ENCODE measurements around the gene CPLX4.

CPLX4 gene

GRCh38 chr18:59305295-59305694 is 13.2 kb downstream of the CPLX4 start:
- Histone ChIP-seq H3K4me3 (ENCODE audit: low read depth in 1 of 2, low read length in 2 of 2) (no peak overlapping the region), H3K4me1 (ENCODE audit: insufficient read depth, low read length) (peaks cover 3% of the 10 kb centered on the region)

GRCh38 chr18:59303656-59304195 is 14.7 kb downstream of the CPLX4 start:
- H3K4me1 ChIP-seq (ENCODE audit: insufficient read depth, low read length) = peaks cover 3% of the 10 kb centered on the region
- no peaks in the 10 kb centered on the region for H3K36me3 ChIP-seq (ENCODE audit: insufficient read depth, low read length)
- no peak overlapping the region for H3K4me3 ChIP-seq (ENCODE audit: low read depth in 1 of 2, low read length in 2 of 2)
- H3K27me3 ChIP-seq (ENCODE audit: control insufficient read depth in 1 of 2, insufficient read depth in 2 of 2, low read length in 2 of 2) = peaks cover 6 to 14% of the 10 kb centered on the region in 2 donors
- no peak overlapping the region for H3K27ac ChIP-seq (ENCODE audit: low read depth, low read length)
- no peak overlapping the region for H3K9ac ChIP-seq (ENCODE audit: low read length)
- no peaks in the 10 kb centered on the region for H3K9me3 ChIP-seq (ENCODE audit: low read length)

More at GRCh38 chr18:59305295-59305694, 13.2 kb downstream of the CPLX4 start:
- Histone ChIP-seq H3K36me3 (ENCODE audit: insufficient read depth, low read length) (no peaks in the 10 kb centered on the region), H3K9me3 (ENCODE audit: low read length) (no peaks in the 10 kb centered on the region), H3K27me3 (ENCODE audit: control insufficient read depth in 1 of 2, insufficient read depth in 2 of 2, low read length in 2 of 2) (peaks cover 6 to 14% of the 10 kb centered on the region in 2 donors), H3K9ac (ENCODE audit: low read length) (no peak overlapping the region), H3K27ac (ENCODE audit: low read depth, low read length) (no peak overlapping the region)

GRCh38 chr18:59303006-59303405 is 15.4 kb downstream of the CPLX4 start:
- Histone ChIP-seq H3K9me3 (ENCODE audit: low read length) (no peaks in the 10 kb centered on the region), H3K27me3 (ENCODE audit: control insufficient read depth in 1 of 2, insufficient read depth in 2 of 2, low read length in 2 of 2) (peaks cover 6 to 13% of the 10 kb centered on the region in 2 donors), H3K9ac (ENCODE audit: low read length) (no peak overlapping the region), H3K4me1 (ENCODE audit: insufficient read depth, low read length) (no peaks in the 10 kb centered on the region), H3K36me3 (ENCODE audit: insufficient read depth, low read length) (no peaks in the 10 kb centered on the region), H3K27ac (ENCODE audit: low read depth, low read length) (no peak overlapping the region), H3K4me3 (ENCODE audit: low read depth in 1 of 2, low read length in 2 of 2) (no peak overlapping the region)

GRCh38 chr18:59301929-59302328 is 16.5 kb downstream of the CPLX4 start:
- no peak overlapping the region for H3K4me3 ChIP-seq (ENCODE audit: low read depth in 1 of 2, low read length in 2 of 2)
- no peak overlapping the region for H3K9ac ChIP-seq (ENCODE audit: low read length)
- no peaks in the 10 kb centered on the region for H3K36me3 ChIP-seq (ENCODE audit: insufficient read depth, low read length)
- no peaks in the 10 kb centered on the region for H3K4me1 ChIP-seq (ENCODE audit: insufficient read depth, low read length)
- H3K27ac ChIP-seq (ENCODE audit: low read depth, low read length) = no peak overlapping the region
- H3K27me3 ChIP-seq (ENCODE audit: control insufficient read depth in 1 of 2, insufficient read depth in 2 of 2, low read length in 2 of 2) = peaks cover 4 to 6% of the 10 kb centered on the region in 2 donors
- H3K9me3 ChIP-seq (ENCODE audit: low read length) = no peaks in the 10 kb centered on the region

- Histone ChIP-seq H3K4me3 (ENCODE audit: low read depth in 1 of 2, low read length in 2 of 2) (no peak overlapping the region), H3K27ac (ENCODE audit: low read depth, low read length) (no peak overlapping the region), H3K9ac (ENCODE audit: low read length) (no peak overlapping the region), H3K27me3 (ENCODE audit: control insufficient read depth in 1 of 2, insufficient read depth in 2 of 2, low read length in 2 of 2) (peaks cover 4 to 6% of the 10 kb centered on the region in 2 donors), H3K36me3 (ENCODE audit: insufficient read depth, low read length) (no peaks in the 10 kb centered on the region), H3K4me1 (ENCODE audit: insufficient read depth, low read length) (no peaks in the 10 kb centered on the region), H3K9me3 (ENCODE audit: low read length) (no peaks in the 10 kb centered on the region)
Measured at GRCh38 chr18:59300676-59301285, 17.7 kb downstream of the CPLX4 start.

GRCh38 chr18:59298871-59299270 is 19.6 kb downstream of the CPLX4 start:
- peaks cover 0 to 7% of the 10 kb centered on the region in 2 donors for H3K27me3 ChIP-seq (ENCODE audit: control insufficient read depth in 1 of 2, insufficient read depth in 2 of 2, low read length in 2 of 2)
- H3K27ac ChIP-seq (ENCODE audit: low read depth, low read length) = no peak overlapping the region
- no peaks in the 10 kb centered on the region for H3K36me3 ChIP-seq (ENCODE audit: insufficient read depth, low read length)
- H3K4me3 ChIP-seq (ENCODE audit: low read depth in 1 of 2, low read length in 2 of 2) = no peak overlapping the region
- no peaks in the 10 kb centered on the region for H3K4me1 ChIP-seq (ENCODE audit: insufficient read depth, low read length)
- H3K9me3 ChIP-seq (ENCODE audit: low read length) = no peaks in the 10 kb centered on the region
- no peak overlapping the region for H3K9ac ChIP-seq (ENCODE audit: low read length)

GRCh38 chr18:59293317-59293716 is 25.1 kb downstream of the CPLX4 start:
- Histone ChIP-seq H3K27ac (ENCODE audit: low read depth, low read length) (no peak overlapping the region), H3K27me3 (ENCODE audit: control insufficient read depth in 1 of 2, insufficient read depth in 2 of 2, low read length in 2 of 2) (peaks cover 0 to 6% of the 10 kb centered on the region in 2 donors), H3K9me3 (ENCODE audit: low read length) (no peaks in the 10 kb centered on the region), H3K36me3 (ENCODE audit: insufficient read depth, low read length) (no peaks in the 10 kb centered on the region), H3K4me3 (ENCODE audit: low read depth in 1 of 2, low read length in 2 of 2) (no peak overlapping the region), H3K4me1 (ENCODE audit: insufficient read depth, low read length) (no peaks in the 10 kb centered on the region), H3K9ac (ENCODE audit: low read length) (no peak overlapping the region)

GRCh38 chr18:59286341-59286740 is 32.1 kb downstream of the CPLX4 start:
- Histone ChIP-seq H3K27ac (ENCODE audit: low read depth, low read length) (no peak overlapping the region), H3K9me3 (ENCODE audit: low read length) (no peaks in the 10 kb centered on the region), H3K9ac (ENCODE audit: low read length) (no peak overlapping the region), H3K27me3 (ENCODE audit: control insufficient read depth in 1 of 2, insufficient read depth in 2 of 2, low read length in 2 of 2) (peaks cover 0 to 5% of the 10 kb centered on the region in 2 donors), H3K4me1 (ENCODE audit: insufficient read depth, low read length) (no peaks in the 10 kb centered on the region), H3K4me3 (ENCODE audit: low read depth in 1 of 2, low read length in 2 of 2) (no peak overlapping the region), H3K36me3 (ENCODE audit: insufficient read depth, low read length) (no peaks in the 10 kb centered on the region)

- Histone ChIP-seq H3K36me3 (ENCODE audit: insufficient read depth, low read length) (no peaks in the 10 kb centered on the region), H3K9me3 (ENCODE audit: low read length) (no peaks in the 10 kb centered on the region), H3K4me3 (ENCODE audit: low read depth in 1 of 2, low read length in 2 of 2) (no peak overlapping the region), H3K4me1 (ENCODE audit: insufficient read depth, low read length) (no peaks in the 10 kb centered on the region), H3K9ac (ENCODE audit: low read length) (no peak overlapping the region), H3K27ac (ENCODE audit: low read depth, low read length) (no peak overlapping the region), H3K27me3 (ENCODE audit: control insufficient read depth in 1 of 2, insufficient read depth in 2 of 2, low read length in 2 of 2) (peaks cover 3 to 9% of the 10 kb centered on the region in 2 donors)
Measured at GRCh38 chr18:59282341-59282740, 36.1 kb downstream of the CPLX4 start.

GRCh38 chr18:59279722-59280121 is 38.7 kb downstream of the CPLX4 start:
- Histone ChIP-seq H3K9me3 (ENCODE audit: low read length) (peaks cover under 1% of the 10 kb centered on the region), H3K9ac (ENCODE audit: low read length) (no peak overlapping the region), H3K27ac (ENCODE audit: low read depth, low read length) (no peak overlapping the region), H3K27me3 (ENCODE audit: control insufficient read depth in 1 of 2, insufficient read depth in 2 of 2, low read length in 2 of 2) (peaks cover 16 to 22% of the 10 kb centered on the region in 2 donors), H3K4me1 (ENCODE audit: insufficient read depth, low read length) (no peaks in the 10 kb centered on the region), H3K36me3 (ENCODE audit: insufficient read depth, low read length) (no peaks in the 10 kb centered on the region), H3K4me3 (ENCODE audit: low read depth in 1 of 2, low read length in 2 of 2) (no peak overlapping the region)

GRCh38 chr18:59279193-59279592 is 39.3 kb downstream of the CPLX4 start:
- no peak overlapping the region for H3K27ac ChIP-seq (ENCODE audit: low read depth, low read length)
- no peaks in the 10 kb centered on the region for H3K4me1 ChIP-seq (ENCODE audit: insufficient read depth, low read length)
- no peak overlapping the region for H3K4me3 ChIP-seq (ENCODE audit: low read depth in 1 of 2, low read length in 2 of 2)
- H3K9me3 ChIP-seq (ENCODE audit: low read length) = peaks cover 4% of the 10 kb centered on the region
- H3K9ac ChIP-seq (ENCODE audit: low read length) = no peak overlapping the region
- H3K27me3 ChIP-seq (ENCODE audit: control insufficient read depth in 1 of 2, insufficient read depth in 2 of 2, low read length in 2 of 2) = peaks cover 21 to 28% of the 10 kb centered on the region in 2 donors
- H3K36me3 ChIP-seq (ENCODE audit: insufficient read depth, low read length) = no peaks in the 10 kb centered on the region

- peaks cover 4% of the 10 kb centered on the region for H3K9me3 ChIP-seq (ENCODE audit: low read length)
- H3K36me3 ChIP-seq (ENCODE audit: insufficient read depth, low read length) = no peaks in the 10 kb centered on the region
- no peak overlapping the region for H3K4me3 ChIP-seq (ENCODE audit: low read depth in 1 of 2, low read length in 2 of 2)
- H3K9ac ChIP-seq (ENCODE audit: low read length) = no peak overlapping the region
- H3K4me1 ChIP-seq (ENCODE audit: insufficient read depth, low read length) = peaks cover 4% of the 10 kb centered on the region
- no peak overlapping the region for H3K27ac ChIP-seq (ENCODE audit: low read depth, low read length)
- H3K27me3 ChIP-seq (ENCODE audit: control insufficient read depth in 1 of 2, insufficient read depth in 2 of 2, low read length in 2 of 2) = peaks cover 25 to 28% of the 10 kb centered on the region in 2 donors
Measured at GRCh38 chr18:59278793-59279192, 39.7 kb downstream of the CPLX4 start.
